WERI-Rb-1 (cell line): ENCODE data around the gene YWHAB.

Experiments
- DNase-seq: peaks from one replicate; pipeline ENCODE4 v3.0.0-alpha.2; 2020
- H3K27ac ChIP-seq: fragments of 250-450 bp; sonication (Bioruptor Pico); 2 replicates; pipeline ENCODE4 v1.5.1; 2020; ENCODE audit warnings: mild to moderate bottlenecking, moderate library complexity
- H3K27me3 ChIP-seq: fragments of 250-450 bp; sonication (Bioruptor Pico); 2 replicates; pipeline ENCODE4 v1.5.1; 2021; ENCODE audit warnings: mild to moderate bottlenecking, low read depth, moderate library complexity; ENCODE audit not compliant: insufficient read depth, severe bottlenecking
- H3K36me3 ChIP-seq: fragments of 250-450 bp; sonication (Bioruptor Pico); 2 replicates; pipeline ENCODE4 v1.5.1; 2020; ENCODE audit warnings: mild to moderate bottlenecking, moderate library complexity
- H3K4me3 ChIP-seq: 2 replicates; pipeline ENCODE4 v1.5.1; 2011; ENCODE audit warnings: low read depth, mild to moderate bottlenecking, control low read depth, low read length
- H3K9me3 ChIP-seq: fragments of 250-450 bp; sonication (Bioruptor Pico); 2 replicates; pipeline ENCODE4 v1.5.1; 2021; ENCODE audit warnings: mild to moderate bottlenecking, moderate library complexity; ENCODE audit not compliant: severe bottlenecking
- TF ChIP-seq, protein P1 (sequence below): IDR thresholded peaks from 2 replicates; pipeline ENCODE4 v1.5.1; 2011; ENCODE audit warnings: low read depth, mild to moderate bottlenecking, control low read depth, inconsistent platforms, low read length

The YWHAB gene

GRCh38 chr20:44883214-44883902 is 2.1 kb upstream of the YWHAB start:
- H3K27ac ChIP-seq = no peak overlapping the region
- H3K27me3 ChIP-seq = no peaks in the 10 kb centered on the region
- H3K4me3 ChIP-seq = no peak overlapping the region
- no peaks in the 10 kb centered on the region for H3K9me3 ChIP-seq
- TF ChIP-seq, protein P1, sequence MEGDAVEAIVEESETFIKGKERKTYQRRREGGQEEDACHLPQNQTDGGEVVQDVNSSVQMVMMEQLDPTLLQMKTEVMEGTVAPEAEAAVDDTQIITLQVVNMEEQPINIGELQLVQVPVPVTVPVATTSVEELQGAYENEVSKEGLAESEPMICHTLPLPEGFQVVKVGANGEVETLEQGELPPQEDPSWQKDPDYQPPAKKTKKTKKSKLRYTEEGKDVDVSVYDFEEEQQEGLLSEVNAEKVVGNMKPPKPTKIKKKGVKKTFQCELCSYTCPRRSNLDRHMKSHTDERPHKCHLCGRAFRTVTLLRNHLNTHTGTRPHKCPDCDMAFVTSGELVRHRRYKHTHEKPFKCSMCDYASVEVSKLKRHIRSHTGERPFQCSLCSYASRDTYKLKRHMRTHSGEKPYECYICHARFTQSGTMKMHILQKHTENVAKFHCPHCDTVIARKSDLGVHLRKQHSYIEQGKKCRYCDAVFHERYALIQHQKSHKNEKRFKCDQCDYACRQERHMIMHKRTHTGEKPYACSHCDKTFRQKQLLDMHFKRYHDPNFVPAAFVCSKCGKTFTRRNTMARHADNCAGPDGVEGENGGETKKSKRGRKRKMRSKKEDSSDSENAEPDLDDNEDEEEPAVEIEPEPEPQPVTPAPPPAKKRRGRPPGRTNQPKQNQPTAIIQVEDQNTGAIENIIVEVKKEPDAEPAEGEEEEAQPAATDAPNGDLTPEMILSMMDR = no peak
- no peak for DNase-seq
- peaks cover 10% of the 10 kb centered on the region for H3K36me3 ChIP-seq

- H3K4me3 ChIP-seq = peak overlapping the region; percentile 78
- no peak for DNase-seq
- no peaks in the 10 kb centered on the region for H3K9me3 ChIP-seq
- TF ChIP-seq, protein P1 = no peak
- peaks cover 17% of the 10 kb centered on the region for H3K36me3 ChIP-seq
- no peaks in the 10 kb centered on the region for H3K27me3 ChIP-seq
- H3K27ac ChIP-seq = peak overlapping the region; percentile 86
These were observed 556 bp upstream of the YWHAB start for GRCh38 chr20:44884907-44885391.

GRCh38 chr20:44886266-44886651 is 754 bp downstream of the YWHAB start:
- TF ChIP-seq, protein P1 = no peak
- no peak for DNase-seq
- Histone ChIP-seq H3K9me3 (no peaks in the 10 kb centered on the region), H3K36me3 (peaks cover 17% of the 10 kb centered on the region), H3K27me3 (no peaks in the 10 kb centered on the region), H3K4me3 (peak overlapping the region; percentile 78), H3K27ac (peak overlapping the region; percentile 87)

- Histone ChIP-seq H3K36me3 (peaks cover 17% of the 10 kb centered on the region), H3K9me3 (no peaks in the 10 kb centered on the region), H3K4me3 (peak overlapping the region; percentile 78), H3K27ac (no peak overlapping the region), H3K27me3 (no peaks in the 10 kb centered on the region)
- DNase-seq = no peak
- TF ChIP-seq, protein P1 = no peak
These were observed 1.3 kb downstream of the YWHAB start for GRCh38 chr20:44886828-44887227.

- Histone ChIP-seq H3K27me3 (no peaks in the 10 kb centered on the region), H3K9me3 (no peaks in the 10 kb centered on the region), H3K36me3 (peaks cover 17% of the 10 kb centered on the region), H3K27ac (no peak overlapping the region), H3K4me3 (no peak overlapping the region)
- no peak for DNase-seq
- TF ChIP-seq, protein P1 = no peak
These were observed 2.0 kb downstream of the YWHAB start for GRCh38 chr20:44887466-44887865.
